MM.1S (cell line): ENCODE data around the gene TMEFF2.

Source experiments
- CTCF ChIP-seq: fragments of 300-600 bp; sonication (generic); IDR thresholded peaks from 2 replicates; pipeline ENCODE4 v1.5.1; 2016; ENCODE audit warnings: antibody characterized with exemption, low read length, mixed read lengths
- EZH2 ChIP-seq: fragments of 300-600 bp; sonication (generic); optimal IDR thresholded peaks from 2 replicates; pipeline ENCODE3; 2017; ENCODE audit warnings: low read depth, mild to moderate bottlenecking, antibody characterized with exemption, low read length, mixed read lengths

GRCh38 chr2:191954451-191954850 lies 240.3 kb downstream of the TMEFF2 start:
- TF ChIP-seq CTCF (no peak), EZH2 (no peak)
